Placental epithelial cell (primary cell): ENCODE data around the gene C4orf54. TPM values are rescaled to one million over a fixed set of nuclear protein-coding genes. Genes with fewer than 3 reads are reported as not detected.

Experiments used
- total RNA-seq: library from RNA; depleted of rRNA; stranded (reverse); fragments of >200 nt; gene quantifications from 2 replicates; pipeline ENCODE4 v1.2.3, GENCODE V29; 2012

The C4orf54 gene
- under 0.01 TPM in 1 of 2 replicates, not detected in the other for total RNA-seq

DNA sequence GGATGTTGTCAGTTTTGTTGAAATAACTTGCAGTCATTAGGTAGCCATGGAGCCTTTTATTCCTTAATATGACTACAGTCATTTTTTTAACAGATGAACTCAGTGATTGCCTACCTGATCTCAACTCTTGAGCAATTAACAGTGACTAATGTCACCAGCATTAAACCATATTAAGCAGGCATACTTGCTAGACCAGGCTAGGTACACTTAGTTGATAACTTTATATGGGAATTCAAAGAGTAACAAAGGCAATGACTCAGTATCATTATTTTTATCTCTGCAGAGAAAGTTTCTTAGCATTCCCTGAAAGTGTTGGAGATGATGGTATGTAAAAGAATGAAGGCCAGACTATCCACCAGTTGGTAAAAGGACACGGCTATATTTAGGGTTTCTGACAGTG lies at the start of gene C4orf54:
TSS of gene C4orf54 (minus strand) at position 31 of the 400 bp plus-strand sequence. CDS start 3,180 bp downstream, outside the sequence.

Other genes starting within 250 kb of the C4orf54 start
- gene ADH7, start 222.5 kb downstream of the C4orf54 start, total RNA-seq, result not detected in 2 replicates
- gene C4orf17, start 146.8 kb downstream of the C4orf54 start, total RNA-seq, result not detected in 2 replicates
- gene TRMT10A, start 93.8 kb downstream of the C4orf54 start, total RNA-seq, result 5.1 and 8.9 TPM in 2 replicates
- gene MTTP, start 83.0 kb downstream of the C4orf54 start, total RNA-seq, result not detected in 2 replicates
- gene DAPP1, start 159.0 kb upstream of the C4orf54 start, total RNA-seq, result 71.1 and 96.5 TPM in 2 replicates
- gene LAMTOR3, start 236.6 kb upstream of the C4orf54 start, total RNA-seq, result 27.9 and 56.1 TPM in 2 replicates